ENCODE results near the gene C14orf119. TPM values are rescaled to one million over a fixed set of nuclear protein-coding genes. Genes with fewer than 3 reads are reported as not detected.

The C14orf119 gene
- total RNA-seq, 1 experiment from 2014 or later: 65.1 TPM

DNA sequence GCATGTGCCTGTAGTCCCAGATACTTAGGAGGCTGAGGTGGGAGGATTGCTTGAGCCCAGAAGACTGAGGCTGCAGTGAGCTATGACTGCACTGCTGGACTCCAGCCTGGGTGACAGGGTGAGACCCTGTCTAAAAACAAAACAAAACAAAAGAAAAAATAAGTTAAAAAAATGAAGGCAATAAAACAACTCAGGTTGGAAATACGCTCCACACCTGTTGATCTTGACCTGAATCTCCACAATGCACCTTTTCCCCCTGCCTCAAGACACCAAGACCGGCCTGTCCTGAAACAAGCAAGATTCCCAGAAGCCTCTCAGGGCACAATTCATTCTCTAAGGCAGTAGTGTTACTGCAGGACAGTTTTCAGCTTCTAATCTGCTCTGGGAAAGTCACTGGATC lies 44.6 kb downstream of the C14orf119 start:
- Histone ChIP-seq H2AFZ (ENCODE audit: low read length) (no peak overlapping the region), H3K27me3 (ENCODE audit: insufficient read depth, low read length) (no peaks in the 10 kb centered on the region), H3K23ac (ENCODE audit: insufficient read length, low read depth, low read length) (no peak overlapping the region), H2BK5ac (ENCODE audit: insufficient read length, low read length) (no peak overlapping the region), H2BK12ac (ENCODE audit: insufficient read length, low read depth, low read length) (no peak overlapping the region), H2AK5ac (ENCODE audit: insufficient read length, low read length) (no peak overlapping the region), H3K4ac (ENCODE audit: low read depth, low read length) (no peak overlapping the region), H4K91ac (ENCODE audit: insufficient read length, low read depth, low read length) (no peak overlapping the region), H3K4me2 (ENCODE audit: insufficient read depth, insufficient read length, low read length) (no peak overlapping the region), H3K18ac (ENCODE audit: insufficient read length, low read depth, low read length) (no peak overlapping the region), H4K8ac (replicated peaks; ENCODE audit: insufficient read length, low read depth, low read length) (no peak overlapping the region), H3K56ac (ENCODE audit: insufficient read length, low read depth, low read length) (no peak overlapping the region), H3K9me3 (ENCODE audit: control insufficient read depth, low read depth, low read length) (no peaks in the 10 kb centered on the region), H2BK20ac (ENCODE audit: low read depth, low read length, poor library complexity, severe bottlenecking) (no peak overlapping the region), H2BK15ac (ENCODE audit: low read depth, low read length) (no peak overlapping the region), H4K5ac (ENCODE audit: insufficient read length, low read depth, low read length) (no peak overlapping the region), H3K9ac (ENCODE audit: extremely low read depth, insufficient read length, low read length) (no peak overlapping the region), H2BK120ac (ENCODE audit: low read depth, low read length, poor library complexity, severe bottlenecking) (no peak overlapping the region), H3K79me2 (ENCODE audit: insufficient read depth, low read length) (no peaks in the 10 kb centered on the region), H3K4me1 (ENCODE audit: insufficient read depth, low read length) (no peaks in the 10 kb centered on the region), H3K79me1 (ENCODE audit: insufficient read depth, low read depth, low read length, poor library complexity, severe bottlenecking) (no peaks in the 10 kb centered on the region), H3K14ac (ENCODE audit: insufficient read depth, low read length) (no peak overlapping the region), H3T11ph (ENCODE audit: low read length) (no peak overlapping the region), H3K23me2 (ENCODE audit: insufficient read length, low read depth, low read length, poor library complexity, severe bottlenecking) (no peaks in the 10 kb centered on the region), H3K27ac (ENCODE audit: insufficient read length, low read depth, low read length) (no peak overlapping the region), H4K20me1 (ENCODE audit: control insufficient read depth, insufficient read depth, insufficient read length) (no peaks in the 10 kb centered on the region)
- Mint-ChIP-seq H3K4me1 (no peaks in the 10 kb centered on the region), H3K27me3 (ENCODE audit: low read depth) (no peaks in the 10 kb centered on the region), H3K4me3 (no peak overlapping the region), H3K27ac (peak overlapping the region in 1 of 3 experiments; percentile 26; a peak in 1 of 7 replicates), H3K9me3 (no peaks in the 10 kb centered on the region), H3K36me3 (ENCODE audit: insufficient read depth in 1 of 3, low read depth in 3 of 3) (peaks cover 40 to 53% (median 53%) of the 10 kb centered on the region in 3 experiments; a peak in 6 of 7 replicates)
- TF ChIP-seq, protein P1, sequence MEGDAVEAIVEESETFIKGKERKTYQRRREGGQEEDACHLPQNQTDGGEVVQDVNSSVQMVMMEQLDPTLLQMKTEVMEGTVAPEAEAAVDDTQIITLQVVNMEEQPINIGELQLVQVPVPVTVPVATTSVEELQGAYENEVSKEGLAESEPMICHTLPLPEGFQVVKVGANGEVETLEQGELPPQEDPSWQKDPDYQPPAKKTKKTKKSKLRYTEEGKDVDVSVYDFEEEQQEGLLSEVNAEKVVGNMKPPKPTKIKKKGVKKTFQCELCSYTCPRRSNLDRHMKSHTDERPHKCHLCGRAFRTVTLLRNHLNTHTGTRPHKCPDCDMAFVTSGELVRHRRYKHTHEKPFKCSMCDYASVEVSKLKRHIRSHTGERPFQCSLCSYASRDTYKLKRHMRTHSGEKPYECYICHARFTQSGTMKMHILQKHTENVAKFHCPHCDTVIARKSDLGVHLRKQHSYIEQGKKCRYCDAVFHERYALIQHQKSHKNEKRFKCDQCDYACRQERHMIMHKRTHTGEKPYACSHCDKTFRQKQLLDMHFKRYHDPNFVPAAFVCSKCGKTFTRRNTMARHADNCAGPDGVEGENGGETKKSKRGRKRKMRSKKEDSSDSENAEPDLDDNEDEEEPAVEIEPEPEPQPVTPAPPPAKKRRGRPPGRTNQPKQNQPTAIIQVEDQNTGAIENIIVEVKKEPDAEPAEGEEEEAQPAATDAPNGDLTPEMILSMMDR (conservative IDR thresholded peaks at IDR 0.05): no peak
- no CpG with 5 or more reads among the region's 2 CpGs for WGBS (ENCODE audit: extremely low coverage, insufficient read length, low lambda C conversion rate)
- DNase-seq: no peak

Data from H9 (cell line).